ENCODE measurements around the gene ESPN.
A peak's percentile ranks its signal among the peaks of the same experiment; 100 is the strongest.

ESPN gene

DNA sequence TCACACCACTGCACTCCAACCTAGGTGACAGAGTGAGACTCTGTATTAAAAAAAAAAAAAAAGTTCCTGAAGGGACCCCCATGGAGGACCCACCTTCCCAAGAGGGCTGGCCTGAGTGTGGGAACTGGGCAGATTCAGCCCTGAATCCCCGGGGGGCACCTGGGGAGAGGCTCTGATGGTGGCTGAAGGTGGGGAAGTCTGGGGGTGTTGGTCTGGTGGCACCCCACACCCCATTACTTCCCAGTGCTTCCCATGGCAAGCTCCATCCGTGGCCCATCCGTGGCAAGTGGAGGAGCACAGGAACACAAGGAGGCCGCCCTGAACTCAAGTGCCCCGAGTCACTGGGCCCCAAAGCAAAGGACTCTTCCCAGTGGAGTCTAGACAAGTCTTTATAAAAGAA is 42.2 kb downstream of the ESPN start:
- no peak for DNase-seq

DNA sequence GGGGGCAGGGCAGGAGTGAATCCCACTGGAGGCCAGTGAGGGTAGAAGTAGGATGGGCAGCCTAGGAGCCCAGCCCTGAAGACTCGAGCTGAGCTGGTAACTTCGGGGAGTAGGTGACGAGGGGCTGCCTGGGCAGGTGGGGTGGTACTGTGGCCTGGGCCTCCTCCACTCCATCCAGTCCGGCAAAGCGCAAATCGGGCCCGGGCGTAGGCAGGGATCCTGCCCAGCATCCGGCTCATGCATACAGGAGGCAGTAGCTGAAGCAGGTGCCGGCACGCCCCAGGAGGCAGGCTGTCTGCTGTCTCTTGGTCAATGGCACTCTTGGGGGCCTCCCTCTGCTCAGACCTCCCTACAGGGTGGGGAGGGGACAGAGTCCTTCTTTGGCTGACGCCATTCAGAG is 42.6 kb downstream of the ESPN start:
- DNase-seq = no peak

DNA sequence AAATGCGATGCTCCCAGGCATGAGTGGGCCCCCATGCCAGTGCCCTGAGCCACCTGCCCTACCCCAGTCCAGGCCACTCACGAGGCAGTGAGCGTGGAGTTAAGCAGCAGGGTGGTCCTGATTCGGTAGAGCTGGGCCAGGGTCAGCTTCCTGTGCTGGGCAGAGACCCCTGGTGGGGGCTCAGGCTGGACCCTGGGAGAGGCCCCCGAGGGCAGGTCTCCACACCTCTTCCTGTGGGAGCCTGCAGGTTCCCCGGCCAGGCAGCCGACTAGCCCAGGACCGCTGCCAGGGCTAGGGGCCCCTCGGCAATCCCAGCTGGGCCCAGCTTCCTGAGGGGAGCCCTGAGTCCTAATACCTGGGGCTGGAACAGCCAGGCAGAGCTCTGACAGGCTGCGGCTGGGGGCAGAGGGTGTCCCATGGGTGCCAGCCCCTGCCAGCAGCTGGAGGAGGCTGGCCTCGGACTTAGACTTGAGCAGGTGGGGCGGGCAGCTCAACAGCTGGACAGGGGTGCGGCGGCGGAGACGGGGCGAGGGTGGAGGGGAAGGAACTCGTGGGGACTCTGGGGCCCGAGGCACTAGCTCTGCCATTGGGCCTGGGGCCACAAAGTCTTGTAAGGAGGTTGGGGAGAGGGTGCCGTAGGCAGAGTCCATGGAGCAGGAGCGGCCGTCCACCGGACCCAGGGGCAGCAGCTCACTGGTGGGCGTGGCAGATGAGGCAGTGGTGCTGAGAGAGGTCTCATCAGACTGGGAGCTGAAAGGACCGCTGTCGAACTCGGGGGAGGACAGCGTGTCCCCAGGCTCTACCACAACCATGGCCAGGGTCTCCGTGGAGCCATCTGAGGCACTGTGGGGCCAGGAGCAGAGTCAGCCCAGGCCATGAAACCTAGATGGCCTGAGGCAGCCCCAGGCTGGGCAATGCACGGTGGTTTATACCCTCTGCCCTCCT is 43.4 kb downstream of the ESPN start:
- no peak for DNase-seq

DNA sequence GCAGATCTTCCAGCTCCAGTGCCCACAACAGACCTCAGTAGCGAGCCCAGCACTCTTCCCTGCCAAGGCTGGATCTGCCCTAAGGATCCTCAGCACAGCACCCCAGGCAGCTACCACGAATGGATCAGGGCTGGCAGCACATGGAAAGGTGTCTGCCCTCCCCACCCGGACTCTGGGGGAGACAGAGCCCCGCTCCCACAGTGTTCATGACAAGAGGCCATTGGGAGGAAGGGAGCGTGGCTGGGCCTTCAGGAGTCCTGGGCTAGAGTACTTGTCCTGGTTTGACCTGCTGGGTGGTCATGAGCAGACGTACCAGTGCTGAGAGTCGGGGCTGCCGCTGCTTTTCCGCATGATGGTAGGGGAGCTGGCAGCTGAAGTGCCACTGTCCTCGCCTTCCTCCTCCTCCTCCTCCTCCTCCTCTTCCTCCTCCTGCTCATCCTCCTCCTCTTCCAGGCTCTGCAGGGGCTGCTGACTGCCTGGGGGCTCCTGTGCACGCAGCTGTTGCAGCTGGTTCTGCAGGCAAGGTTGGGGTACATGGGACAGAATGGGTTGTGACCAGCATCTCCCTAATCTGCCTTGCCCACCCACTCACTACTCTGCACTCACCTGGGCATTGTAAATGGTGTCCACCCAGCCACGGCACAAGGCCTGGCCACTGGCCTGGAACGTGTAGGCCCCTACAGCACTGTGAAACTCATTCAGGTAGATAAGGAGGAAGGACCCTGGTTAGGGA is 44.3 kb downstream of the ESPN start:
- DNase-seq = no peak

DNA sequence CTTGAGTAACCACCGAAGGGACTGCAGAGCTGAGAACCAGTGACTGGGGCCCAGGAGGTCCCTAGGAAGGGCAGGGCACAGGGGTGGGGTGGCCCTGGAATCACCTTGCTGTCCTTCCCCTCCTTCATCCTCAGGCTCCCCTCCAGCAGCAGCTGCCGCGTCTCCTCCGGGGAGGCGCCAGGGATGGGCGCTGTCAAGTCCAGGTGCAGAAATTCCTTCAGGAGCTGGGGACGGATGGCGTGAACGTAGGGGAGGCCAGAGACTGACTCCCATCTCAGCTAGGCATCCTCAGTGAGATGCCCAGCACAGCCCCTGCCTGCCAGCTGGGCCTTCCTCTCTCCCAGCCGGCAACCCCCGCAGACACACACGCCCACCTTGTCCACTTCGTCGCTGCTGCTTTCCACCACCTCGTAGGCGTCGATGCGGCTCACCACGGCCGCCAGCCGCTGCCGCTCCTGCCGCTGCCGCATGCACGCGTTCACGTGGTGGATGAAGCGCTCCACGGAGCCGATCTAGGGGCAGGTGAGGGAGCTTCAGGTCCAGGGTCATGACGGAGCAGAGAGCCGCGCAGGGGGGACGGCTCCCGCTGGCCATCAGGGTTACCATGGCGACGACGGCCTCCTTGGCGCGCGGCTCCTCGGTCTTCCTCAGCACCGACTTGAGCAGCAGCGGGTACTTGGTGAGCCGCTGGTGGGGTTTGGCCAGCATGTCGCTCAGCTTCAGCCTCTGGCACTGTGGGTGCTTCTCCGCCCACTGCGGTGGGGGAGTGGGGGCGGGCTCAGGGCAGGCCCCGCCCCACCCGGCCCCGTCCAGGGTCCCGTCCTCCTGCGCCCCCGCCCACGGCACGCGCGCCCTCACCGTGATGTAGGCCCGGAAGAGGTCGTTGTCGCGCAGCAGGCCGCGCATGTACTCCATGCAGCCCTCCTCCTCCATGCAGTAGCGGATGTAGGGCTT is 45.8 kb downstream of the ESPN start:
- no peak for DNase-seq

DNA sequence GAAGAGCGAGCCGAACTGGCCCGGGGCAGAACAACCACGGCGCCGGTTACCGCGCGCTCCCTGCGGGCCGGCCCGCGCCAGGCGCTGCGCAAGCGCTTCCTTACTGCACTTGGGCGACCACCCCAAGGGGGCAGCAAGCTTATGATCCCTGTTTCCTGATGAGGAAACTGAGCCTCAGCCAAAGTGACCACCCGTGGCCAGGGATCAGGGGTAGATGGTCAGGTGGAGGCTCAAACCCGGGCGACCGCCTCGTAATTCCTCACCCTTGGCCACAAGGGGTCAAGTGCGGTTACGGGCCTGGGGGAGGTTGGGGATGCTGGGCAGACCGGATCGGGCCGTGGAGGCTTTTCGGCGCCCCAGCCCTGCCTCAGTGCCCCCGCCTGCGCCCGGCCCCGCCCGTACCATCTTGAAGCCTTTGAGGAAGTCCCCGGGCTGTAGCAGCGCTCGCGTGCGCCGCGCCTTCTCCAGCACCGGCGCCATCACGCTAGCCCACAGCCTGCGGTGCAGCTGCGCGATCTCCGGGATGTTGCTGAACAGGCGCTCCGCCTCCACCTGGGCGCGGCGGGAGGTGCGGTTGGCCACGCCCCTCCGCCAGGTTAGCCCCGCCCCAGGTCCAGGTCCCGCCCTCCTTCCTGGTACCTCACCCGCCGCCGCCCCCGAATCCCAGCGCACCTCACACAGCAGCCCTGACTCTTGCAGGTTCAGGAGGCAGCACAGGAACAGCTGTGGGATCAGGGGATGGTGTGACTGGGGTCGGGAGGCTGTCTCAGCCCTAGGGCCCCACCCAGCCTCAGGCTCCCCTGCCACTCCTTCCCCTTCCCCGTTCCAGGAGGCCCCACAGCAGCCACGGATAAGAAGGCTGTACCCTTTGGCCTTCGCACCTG is 46.8 kb downstream of the ESPN start:
- no peak for DNase-seq

DNA sequence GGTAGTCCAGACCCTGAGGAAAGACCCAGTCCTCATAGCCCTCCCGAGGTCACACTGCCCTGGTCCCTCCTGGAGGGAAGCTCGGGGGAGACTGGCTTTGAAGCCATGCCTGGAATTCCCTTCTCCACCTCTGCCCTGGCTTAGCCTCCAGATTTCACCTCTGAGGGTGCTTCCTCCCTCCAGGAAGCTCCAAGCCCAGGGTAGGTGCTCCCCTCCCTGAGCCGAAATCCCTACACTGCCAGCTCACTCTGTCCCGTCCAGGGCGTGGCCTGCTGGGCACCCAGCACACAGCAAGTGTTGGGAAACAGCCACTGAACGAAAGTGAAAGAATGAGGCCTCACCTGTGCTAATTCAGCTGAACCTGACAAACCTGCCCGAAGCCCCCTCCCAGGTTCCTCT is 47.4 kb downstream of the ESPN start:
- DNase-seq = no peak

DNA sequence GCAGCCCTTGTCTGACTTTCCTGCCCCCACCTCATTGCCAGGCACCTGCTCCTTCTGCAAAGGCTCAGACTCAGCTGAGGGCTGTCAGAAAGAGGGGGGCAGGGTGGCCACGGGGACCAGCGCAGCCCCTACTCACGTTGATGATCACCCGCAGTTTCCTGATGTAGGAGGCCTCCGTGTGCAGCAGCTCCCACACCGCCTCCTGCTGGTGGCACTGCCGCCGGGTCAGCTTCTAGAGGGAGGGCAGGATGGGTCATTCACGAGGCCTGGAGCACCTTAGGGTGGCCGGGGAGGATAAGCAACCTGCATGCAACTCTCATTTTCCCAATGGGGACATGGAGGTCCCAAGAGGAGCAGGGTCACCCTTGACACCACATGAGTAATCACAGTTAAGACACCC is 47.8 kb downstream of the ESPN start:
- no peak for DNase-seq

DNA sequence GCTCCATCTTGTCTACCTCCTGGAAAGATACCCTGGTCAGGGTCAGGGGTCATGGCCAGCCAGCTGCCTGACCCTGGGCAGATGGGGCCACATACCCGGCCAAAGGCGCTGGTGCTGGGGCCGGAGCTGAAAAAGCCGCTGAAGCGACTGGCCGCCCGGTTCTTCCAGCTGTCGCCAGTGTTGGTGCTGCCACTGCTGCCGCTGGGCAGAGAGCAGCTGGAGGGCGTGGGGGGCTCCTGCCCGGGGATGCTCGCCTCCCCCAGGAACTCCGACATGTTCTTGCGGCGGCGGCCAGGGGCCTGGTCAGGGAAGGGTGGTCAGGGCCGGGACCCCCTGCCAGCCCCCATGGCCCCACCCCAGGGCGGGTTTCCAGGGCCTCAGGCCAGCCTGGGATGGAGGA is 48.6 kb downstream of the ESPN start:
- no peak for DNase-seq

DNA sequence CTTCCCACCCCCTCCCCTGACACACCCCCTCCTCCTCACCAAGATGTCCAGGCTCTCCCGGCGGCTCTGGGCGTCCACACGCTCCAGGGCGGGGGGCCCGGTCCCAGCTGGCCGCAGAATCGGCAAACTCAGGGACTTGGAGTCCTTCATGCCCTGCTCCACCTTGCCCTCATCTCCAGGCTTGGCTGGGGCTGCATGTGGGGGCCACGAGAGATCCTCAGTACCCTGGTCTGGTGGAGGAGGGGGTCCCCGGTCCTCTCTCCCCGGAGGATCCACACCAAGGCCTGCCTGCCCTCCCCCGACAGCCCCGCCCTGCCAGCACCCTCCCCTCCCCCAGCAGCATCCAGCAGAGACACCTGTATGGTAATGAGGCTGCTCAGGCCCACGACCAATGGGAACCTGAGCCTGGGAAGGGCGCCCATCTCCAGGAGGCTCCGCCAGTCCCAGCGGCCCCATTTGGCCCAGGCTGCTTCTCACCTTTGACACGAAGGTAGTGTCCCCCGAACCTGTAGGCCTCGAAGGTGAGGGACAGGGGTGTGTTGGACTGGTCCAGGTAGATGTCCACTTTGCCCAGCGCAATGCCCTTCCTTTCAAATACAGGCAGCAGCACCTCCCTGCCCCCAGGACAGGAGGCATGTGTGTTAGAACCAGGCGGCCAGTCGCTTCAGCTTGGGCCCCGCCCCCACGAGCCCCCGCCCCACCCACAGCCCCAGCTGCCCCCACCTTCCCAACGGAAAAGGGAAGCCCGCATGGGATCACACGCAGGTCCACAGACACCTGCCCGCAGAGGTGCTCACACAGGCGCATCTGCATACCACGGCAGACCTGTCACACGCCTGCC is 49.6 kb downstream of the ESPN start:
- peak; percentile 36 for DNase-seq

DNA sequence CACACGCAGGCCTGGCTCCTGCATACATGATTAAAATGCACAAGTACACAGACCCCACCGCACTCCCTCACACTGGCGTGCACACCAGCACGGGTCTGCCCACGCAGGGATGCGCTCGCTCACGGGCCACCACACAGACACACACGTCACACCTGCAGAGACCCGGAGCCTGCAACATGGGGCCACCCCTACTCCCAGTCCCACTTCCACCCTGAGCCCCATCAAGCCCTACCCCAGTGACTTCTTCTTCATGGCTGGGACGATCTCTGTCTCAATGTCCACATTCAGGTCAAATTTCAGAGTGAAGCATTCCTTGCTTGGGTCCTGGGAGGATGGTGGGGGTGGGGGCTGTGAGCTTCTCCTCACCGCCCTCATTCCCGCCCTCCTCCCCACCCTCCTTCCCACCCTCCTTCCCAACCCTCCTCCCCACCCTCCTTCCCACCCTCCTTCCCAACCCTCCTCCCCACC is 50.3 kb downstream of the ESPN start:
- DNase-seq = no peak

DNA sequence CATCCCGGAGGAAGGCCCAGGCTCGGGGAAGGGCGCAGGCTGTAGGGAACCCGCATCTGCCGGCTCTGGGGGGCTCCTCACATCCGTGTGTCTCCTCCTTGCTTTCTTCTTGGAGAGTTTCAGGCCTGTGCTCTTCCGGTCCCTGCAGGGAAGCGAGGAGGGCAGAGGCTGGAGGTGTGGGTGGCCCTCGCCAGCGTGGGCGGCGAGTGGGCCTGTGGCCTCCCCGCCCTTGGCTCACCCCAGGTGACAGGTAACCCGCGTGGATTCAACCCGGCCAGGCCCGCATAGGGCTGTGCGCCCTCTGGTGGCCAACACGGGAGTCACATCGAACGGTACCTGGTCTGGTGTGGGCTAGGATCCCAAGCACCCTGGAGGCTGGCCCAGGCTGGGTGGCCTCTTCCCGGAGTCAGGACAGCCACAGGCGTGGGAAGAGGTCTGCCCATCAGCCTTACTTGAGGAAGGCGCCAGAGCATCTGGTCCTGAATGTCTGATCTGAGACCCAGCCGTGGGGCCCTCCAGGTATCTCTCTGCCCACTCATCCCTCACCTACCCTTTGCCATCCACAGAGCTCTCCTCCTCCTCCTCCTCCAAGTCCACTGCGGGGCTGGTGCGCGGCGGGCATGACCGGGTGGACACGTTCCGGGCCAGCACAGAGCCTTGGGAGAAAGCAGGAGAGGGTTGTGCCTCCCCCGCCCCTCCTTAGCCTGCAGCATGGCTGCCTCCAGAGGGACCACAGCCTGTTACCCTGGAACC is 51.0 kb downstream of the ESPN start:
- no peak for DNase-seq

DNA sequence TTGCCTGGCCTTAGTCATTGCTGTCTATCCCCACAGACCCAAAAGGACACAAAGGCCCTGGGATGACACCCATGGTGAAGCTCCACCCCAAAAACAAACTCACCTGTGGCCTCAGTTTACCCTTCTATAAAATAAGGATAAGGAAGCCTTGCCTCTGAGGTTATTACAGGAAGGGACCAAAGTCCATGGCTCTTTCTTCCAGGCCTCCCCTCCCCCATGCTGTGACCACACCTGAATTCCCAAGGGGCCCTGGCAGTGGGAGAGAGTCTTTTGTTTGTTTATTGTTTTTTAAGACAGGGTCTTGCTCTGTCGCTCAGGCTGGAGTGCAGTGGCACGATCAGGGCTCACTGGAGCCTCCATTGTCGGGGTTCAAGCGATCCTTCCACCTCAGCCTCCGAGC is 51.9 kb downstream of the ESPN start:
- no peak for DNase-seq

DNA sequence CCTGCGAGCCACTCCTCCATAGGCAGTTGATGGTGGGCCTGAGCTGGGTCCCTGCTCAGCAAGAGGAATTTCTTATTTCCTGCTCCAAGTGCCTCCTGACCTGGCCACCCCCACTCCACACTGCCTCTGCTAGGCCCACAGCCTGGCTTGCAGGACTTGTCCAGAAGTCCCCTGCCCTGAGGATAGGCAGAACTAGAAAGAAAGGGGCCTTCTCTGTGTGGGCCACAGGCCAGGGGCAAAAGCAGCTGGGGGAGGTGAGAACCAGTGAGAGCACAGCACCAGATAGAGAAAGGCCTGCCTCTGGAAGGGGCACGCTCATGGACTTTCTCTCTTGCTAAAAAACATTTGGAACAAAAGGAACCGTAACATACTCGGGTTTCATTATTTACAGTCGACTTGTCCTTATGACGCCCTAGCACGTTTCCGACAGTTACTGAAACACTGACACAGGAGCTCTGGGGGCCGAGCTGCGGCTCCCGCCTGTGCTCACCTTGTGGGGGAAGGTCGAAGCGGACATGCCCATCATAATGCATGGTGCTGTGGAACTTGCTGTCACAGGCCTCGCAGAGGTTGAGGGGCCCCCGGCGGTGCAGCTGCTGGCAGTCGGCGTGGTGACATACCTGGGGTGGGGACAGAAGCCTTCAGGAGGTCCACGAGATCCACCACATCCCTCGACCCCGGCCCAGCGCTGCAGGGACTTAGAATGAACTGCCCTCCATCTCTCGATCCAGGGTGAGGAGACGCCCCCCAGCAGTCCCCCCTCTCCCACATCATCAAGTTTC is 52.7 kb downstream of the ESPN start:
- DNase-seq = no peak

DNA sequence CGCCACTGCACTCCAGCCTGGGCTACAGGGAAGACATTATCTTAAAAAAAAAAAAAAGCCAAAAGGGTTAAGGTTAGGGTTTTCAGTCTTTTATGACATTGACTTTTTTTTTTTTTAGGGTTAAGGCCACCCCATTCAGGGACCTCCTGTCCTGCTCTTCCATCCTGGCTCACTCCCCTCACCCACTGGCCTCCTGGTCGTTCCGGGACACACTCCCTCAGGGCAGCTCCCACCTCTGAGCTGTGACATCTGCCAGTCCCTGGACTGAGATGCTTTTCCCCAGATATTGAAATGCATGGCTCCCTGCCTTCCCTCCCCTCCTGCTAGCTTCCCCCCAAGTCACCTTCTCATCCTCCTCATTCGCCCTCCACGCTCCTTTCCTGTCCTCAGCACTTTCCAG is 57.2 kb downstream of the ESPN start:
- DNase-seq = no peak

DNA sequence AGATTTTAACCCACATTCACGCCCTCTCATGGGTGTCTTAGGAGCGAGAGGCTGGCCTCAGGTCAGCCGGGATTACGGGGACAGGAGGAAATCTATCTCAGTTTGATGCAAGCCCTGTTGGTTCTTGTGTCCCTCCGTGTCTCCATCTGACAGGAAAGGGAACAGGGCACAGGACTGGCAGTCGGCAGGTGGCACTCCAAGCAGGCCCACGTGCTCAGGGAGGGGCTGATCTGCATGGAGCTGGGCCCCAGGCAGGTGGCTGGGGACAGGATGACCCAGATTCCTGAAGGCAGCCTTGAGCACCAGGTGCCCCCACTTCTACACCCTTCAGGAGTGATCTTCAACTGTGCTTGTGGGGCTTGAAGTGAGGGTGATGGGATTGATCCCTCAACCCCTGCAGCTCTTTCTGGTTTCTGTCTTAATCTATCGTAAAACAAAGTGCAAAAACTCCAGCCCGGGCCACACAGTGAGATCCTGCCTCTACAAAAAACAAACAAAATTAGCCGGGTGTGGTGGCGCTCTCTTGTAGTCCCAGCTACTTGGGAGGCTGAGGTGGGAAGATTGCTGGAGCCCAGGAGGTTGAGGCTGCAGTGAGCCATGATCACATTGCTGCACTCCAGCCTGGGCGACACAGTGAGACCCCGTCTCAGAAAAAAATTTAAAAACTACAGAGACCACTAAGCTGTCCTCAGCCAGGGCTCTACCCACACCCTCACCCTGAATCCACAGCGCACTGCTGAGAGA is 58.6 kb downstream of the ESPN start:
- DNase-seq = no peak

DNA sequence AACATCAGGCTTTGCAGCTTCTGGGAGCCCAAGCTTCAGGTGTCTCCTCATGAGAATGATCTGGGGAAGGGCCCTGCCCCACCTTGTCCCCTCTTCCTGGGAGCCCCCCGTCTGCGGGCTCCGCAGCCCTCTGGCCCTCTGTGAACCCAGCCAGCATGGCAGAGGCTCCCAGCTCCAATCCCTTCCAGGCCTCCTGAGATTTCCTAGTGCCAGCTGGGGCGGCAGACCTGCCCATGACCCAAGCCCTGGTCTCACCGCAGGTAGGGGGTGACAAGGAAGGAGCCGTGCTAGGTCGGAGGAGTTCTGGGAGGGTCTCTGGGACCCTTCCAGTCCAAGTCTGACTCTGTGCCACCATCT is 59.2 kb downstream of the ESPN start:
- no peak for DNase-seq

DNA sequence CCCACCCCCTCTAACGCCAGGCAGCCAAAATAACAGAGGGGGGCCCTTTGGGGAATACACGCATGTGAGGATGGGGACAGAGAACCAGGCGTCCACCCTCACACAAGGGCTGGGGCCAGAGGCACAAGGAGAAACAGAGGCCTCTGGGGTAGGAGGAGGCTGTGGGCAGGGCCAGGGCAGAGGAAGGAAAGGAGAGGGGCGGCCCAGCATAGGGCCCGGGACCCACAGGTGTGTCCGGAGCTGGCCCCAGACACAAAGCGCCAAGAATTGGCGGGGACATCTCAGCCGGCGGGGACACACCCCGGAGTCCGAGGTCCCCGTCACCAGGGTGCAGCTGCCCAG is 60.2 kb downstream of the ESPN start:
- no peak for DNase-seq

Data from NCI-H748 treated with DMSO at 0.1 percent for 48 hours (cell line).